ENCODE measurements around the gene CNKSR1. TPM values are rescaled to one million over a fixed set of nuclear protein-coding genes. Genes with fewer than 3 reads are reported as not detected.

CNKSR1 gene
- total and polyA plus RNA-seq, 2 of the 8 experiments (the other 6 are each of a cell fraction or from before 2014, with no cell fraction given), result 13.9 to 14.5 TPM

GRCh38 chr1:26233903-26234643 lies 56.8 kb downstream of the CNKSR1 start, which contains the start of gene CEP85 (continued):
- TF ChIP-seq ZNF274 (IDR thresholded peaks at IDR 0.05; ENCODE audit: borderline replicate concordance, extremely low read depth, low read length) (no peak), SRF (IDR thresholded peaks at IDR 0.05; ENCODE audit: low read depth, low read length) (no peak), BACH1 (IDR thresholded peaks at IDR 0.05; ENCODE audit: low read length) (no peak; the same call in 1 of the 2 replicates), TCF12 (IDR thresholded peaks at IDR 0.05; ENCODE audit: low read depth, low read length) (no peak), SP4 (IDR thresholded peaks at IDR 0.05; ENCODE audit: low read length) (peak; percentile 92), GABPA (IDR thresholded peaks at IDR 0.05; ENCODE audit: borderline replicate concordance, insufficient read depth, low read length) (0 out of 2 replicates have a peak, but pooled peaks have one; percentile 15), KDM5A (IDR thresholded peaks at IDR 0.05; ENCODE audit: low read length) (no peak), CREB1 (IDR thresholded peaks at IDR 0.05) (peak; percentile 81), ASH2L (IDR thresholded peaks at IDR 0.05; ENCODE audit: low read length) (peak; percentile 52), YY1 (IDR thresholded peaks at IDR 0.05; ENCODE audit: low read depth, low read length) (no peak), POLR2AphosphoS5 (IDR thresholded peaks at IDR 0.05; ENCODE audit: low read depth, low read length) (peak; percentile 75), CTBP2 (IDR thresholded peaks at IDR 0.05; ENCODE audit: borderline replicate concordance, insufficient read depth, insufficient read length, low read length) (no peak), SIRT6 (IDR thresholded peaks at IDR 0.05; ENCODE audit: low read length) (no peak)
